ENCODE results near the gene IGFBP2.

DNA sequence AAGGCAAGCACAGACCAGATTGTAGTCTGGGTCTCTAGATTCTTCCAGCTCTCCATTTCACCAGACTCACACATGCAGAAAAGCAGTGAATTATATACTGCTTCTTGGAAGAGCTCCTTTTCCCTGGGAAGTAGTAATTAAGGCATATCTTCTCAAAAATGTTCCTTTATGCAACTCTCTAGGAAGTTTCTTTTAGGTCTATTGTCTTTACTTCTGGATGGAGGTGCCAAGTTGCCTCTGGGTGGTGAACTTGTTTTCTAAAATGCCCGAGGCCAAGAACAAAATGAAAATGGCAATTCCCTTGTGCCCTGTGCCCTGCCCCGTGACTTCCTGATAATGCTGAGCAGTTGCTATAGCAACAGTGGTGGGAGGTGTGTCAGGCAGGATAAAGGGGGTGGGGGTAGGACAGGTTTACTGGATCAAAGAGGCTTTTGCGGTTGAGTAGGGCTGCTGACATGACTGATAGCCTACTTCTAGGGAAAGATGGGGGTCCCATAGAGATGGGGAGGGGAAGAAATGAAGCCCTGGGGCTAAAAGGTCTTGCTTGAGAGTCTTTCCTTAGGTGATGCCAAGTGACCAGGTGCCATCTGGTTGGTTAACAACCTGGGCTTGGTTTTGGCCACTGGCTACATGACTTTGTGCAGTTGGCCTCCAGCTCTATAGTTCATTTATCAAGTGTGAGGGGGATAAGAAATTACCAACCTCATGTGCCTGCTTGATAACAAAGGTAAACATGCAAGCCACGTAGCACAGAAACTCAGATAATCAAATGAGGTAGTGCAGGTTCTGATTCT lies 11.8 kb downstream of the IGFBP2 start:
- TF ChIP-seq POLR2A (IDR thresholded peaks at IDR 0.05; ENCODE audit: low read depth, low read length) (no peak), TAF1 (IDR thresholded peaks at IDR 0.05; ENCODE audit: low read depth, low read length) (no peak), POU2F2 (IDR thresholded peaks at IDR 0.05; ENCODE audit: low read depth, low read length) (no peak), POLR2AphosphoS5 (IDR thresholded peaks at IDR 0.05; ENCODE audit: low read depth, low read length) (no peak)

Data from GM12891 (cell line).